Stomach smooth muscle (tissue), 2 donors: ENCODE results near the gene RUNX2.

Source experiments
- H3K27ac ChIP-seq: one replicate; pipeline ENCODE4 v1.7.0; 2013; ENCODE audit warnings: mild to moderate bottlenecking, low read length, inconsistent platforms
- H3K27me3 ChIP-seq, 2 donors: one replicate each; pipeline ENCODE4 v1.7.0; 2013; ENCODE audit warnings: low read length in 2 of 2; ENCODE audit not compliant: insufficient read depth in 2 of 2, control insufficient read depth in 1 of 2
- H3K36me3 ChIP-seq, 2 donors: one replicate each; pipeline ENCODE4 v1.7.0; 2013; ENCODE audit warnings: low read length in 2 of 2; ENCODE audit not compliant: control insufficient read depth in 2 of 2, insufficient read depth in 2 of 2
- H3K4me1 ChIP-seq: one replicate; pipeline ENCODE4 v1.7.0; 2013; ENCODE audit warnings: low read length; ENCODE audit not compliant: control insufficient read depth, insufficient read depth
- H3K4me3 ChIP-seq, 2 donors: one replicate each; pipeline ENCODE4 v1.7.0; 2013; ENCODE audit warnings: low read length in 2 of 2
- H3K9ac ChIP-seq, 2 donors: one replicate each; pipeline ENCODE4 v1.7.0; 2013; ENCODE audit warnings: low read length in 2 of 2, mild to moderate bottlenecking in 1 of 2
- H3K9me3 ChIP-seq, 2 donors: one replicate each; pipeline ENCODE4 v1.7.0; 2013; ENCODE audit warnings: low read length in 2 of 2; ENCODE audit not compliant: control insufficient read depth in 2 of 2
- donor health status: healthy.
- donor health status: Pancreatic carcinoma.

Gene RUNX2

DNA sequence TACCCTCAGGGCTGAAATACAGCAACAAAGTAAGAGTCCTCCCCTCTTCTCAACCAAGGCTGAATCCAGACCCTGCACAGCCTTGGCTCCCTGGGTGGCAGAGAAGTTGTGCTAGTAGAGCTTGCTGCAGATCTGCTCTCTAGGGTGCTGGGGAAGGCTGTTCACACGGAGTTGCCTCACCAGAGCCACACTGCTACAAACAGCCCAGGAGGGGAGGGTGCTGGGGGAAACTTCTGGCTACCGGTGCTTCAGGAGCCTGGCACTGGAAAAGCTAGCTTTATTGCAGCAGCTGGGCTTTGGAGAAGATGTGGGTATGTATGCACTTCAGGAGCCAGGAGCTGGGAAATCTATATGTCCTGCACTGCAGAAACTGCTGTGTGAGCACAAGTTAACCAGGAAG lies 87.2 kb downstream of the RUNX2 start:
- no peak overlapping the region for H3K27ac ChIP-seq
- peaks cover 19 to 36% of the 10 kb centered on the region in 2 donors for H3K27me3 ChIP-seq
- no peaks in the 10 kb centered on the region for H3K36me3 ChIP-seq
- no peaks in the 10 kb centered on the region for H3K9me3 ChIP-seq
- H3K4me3 ChIP-seq = no peak overlapping the region
- H3K9ac ChIP-seq = no peak overlapping the region
- H3K4me1 ChIP-seq = peaks cover 9% of the 10 kb centered on the region

GRCh38 chr6:45415788-45416518 lies 87.8 kb downstream of the RUNX2 start:
- Histone ChIP-seq H3K4me1 (peaks cover 9% of the 10 kb centered on the region), H3K27me3 (peaks cover 25 to 43% of the 10 kb centered on the region in 2 donors), H3K4me3 (no peak overlapping the region), H3K9me3 (no peaks in the 10 kb centered on the region), H3K9ac (no peak overlapping the region), H3K36me3 (no peaks in the 10 kb centered on the region), H3K27ac (no peak overlapping the region)

- H3K4me3 ChIP-seq = no peak overlapping the region
- peaks cover 15% of the 10 kb centered on the region for H3K4me1 ChIP-seq
- no peaks in the 10 kb centered on the region for H3K36me3 ChIP-seq
- H3K9ac ChIP-seq = no peak overlapping the region
- no peak overlapping the region for H3K27ac ChIP-seq
- H3K27me3 ChIP-seq = peaks cover 32 to 48% of the 10 kb centered on the region in 2 donors
- no peaks in the 10 kb centered on the region for H3K9me3 ChIP-seq
These were observed 88.6 kb downstream of the RUNX2 start for GRCh38 chr6:45416700-45417099.

GRCh38 chr6:45417436-45417835 lies 89.3 kb downstream of the RUNX2 start:
- Histone ChIP-seq H3K4me3 (no peak overlapping the region), H3K9me3 (no peaks in the 10 kb centered on the region), H3K27me3 (peaks cover 32 to 49% of the 10 kb centered on the region in 2 donors), H3K27ac (no peak overlapping the region), H3K4me1 (peaks cover 20% of the 10 kb centered on the region), H3K9ac (no peak overlapping the region), H3K36me3 (no peaks in the 10 kb centered on the region)

- H3K36me3 ChIP-seq = no peaks in the 10 kb centered on the region
- H3K4me3 ChIP-seq = peak overlapping the region; percentile 38 to 58
- peaks cover 31% of the 10 kb centered on the region for H3K4me1 ChIP-seq
- H3K27me3 ChIP-seq = peaks cover 38 to 68% of the 10 kb centered on the region in 2 donors
- no peaks in the 10 kb centered on the region for H3K9me3 ChIP-seq
- H3K27ac ChIP-seq = no peak overlapping the region
- H3K9ac ChIP-seq = no peak overlapping the region
These were observed 91.5 kb downstream of the RUNX2 start for GRCh38 chr6:45419571-45420082.

DNA sequence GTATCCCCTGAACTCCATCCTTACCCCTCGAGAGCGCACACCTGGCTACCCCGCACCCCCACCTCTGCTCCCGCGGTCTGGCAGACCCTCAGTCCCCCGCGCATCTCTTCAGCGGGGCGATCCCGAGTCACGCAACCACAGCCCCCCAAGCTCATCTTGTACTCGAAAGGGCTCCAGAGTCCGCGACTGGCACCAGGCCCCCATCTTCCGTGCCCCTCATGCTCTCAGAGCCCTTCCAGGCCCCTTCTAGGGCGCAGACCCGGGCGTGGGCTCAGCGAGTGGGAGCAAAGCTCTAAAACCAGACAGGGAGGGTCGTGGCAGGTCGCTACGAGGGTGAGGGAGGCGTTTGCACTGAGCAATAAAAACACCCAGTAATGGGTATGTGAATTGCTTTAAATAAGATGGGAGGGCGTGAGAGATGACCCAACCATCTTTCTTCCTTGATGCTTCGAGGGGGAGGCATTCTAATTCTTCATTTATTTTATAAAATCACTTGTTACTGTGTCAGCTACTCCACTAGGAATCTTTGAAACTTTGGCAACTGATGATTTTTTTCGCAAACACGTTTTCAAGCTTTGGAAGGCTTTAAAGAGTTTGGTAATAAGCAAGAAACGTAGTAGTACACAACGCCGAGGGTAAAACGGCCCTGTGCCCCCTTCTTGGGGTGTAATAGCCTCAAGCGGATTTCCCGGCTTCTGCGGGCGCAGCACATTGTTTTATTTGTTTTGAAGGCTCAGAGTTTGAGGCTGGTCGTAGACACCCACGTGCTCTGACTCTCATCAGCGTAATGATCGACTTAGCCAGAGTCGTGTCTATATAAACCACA lies 92.2 kb downstream of the RUNX2 start:
- peak overlapping the region in 1 of 2 donors; percentile 17 for H3K9ac ChIP-seq
- H3K27ac ChIP-seq = no peak overlapping the region
- peak overlapping the region; percentile 38 to 58 for H3K4me3 ChIP-seq

GRCh38 chr6:45420909-45421708 lies 93.0 kb downstream of the RUNX2 start:
- no peaks in the 10 kb centered on the region for H3K9me3 ChIP-seq
- H3K9ac ChIP-seq = peak overlapping the region in 1 of 2 donors; percentile 44
- no peaks in the 10 kb centered on the region for H3K36me3 ChIP-seq
- peak overlapping the region; percentile 60 to 74 for H3K4me3 ChIP-seq
- H3K27ac ChIP-seq = no peak overlapping the region
- peaks cover 31% of the 10 kb centered on the region for H3K4me1 ChIP-seq
- peaks cover 31 to 61% of the 10 kb centered on the region in 2 donors for H3K27me3 ChIP-seq

More for the DNA sequence above, 92.2 kb downstream of the RUNX2 start:
- Histone ChIP-seq H3K27me3 (peaks cover 37 to 64% of the 10 kb centered on the region in 2 donors), H3K9me3 (no peaks in the 10 kb centered on the region), H3K36me3 (no peaks in the 10 kb centered on the region), H3K4me1 (peaks cover 31% of the 10 kb centered on the region)

GRCh38 chr6:45421709-45422502 lies 93.8 kb downstream of the RUNX2 start:
- H3K4me1 ChIP-seq = peaks cover 31% of the 10 kb centered on the region
- H3K9ac ChIP-seq = peak overlapping the region in 1 of 2 donors; percentile 44
- peaks cover 31 to 60% of the 10 kb centered on the region in 2 donors for H3K27me3 ChIP-seq
- H3K4me3 ChIP-seq = peak overlapping the region; percentile 67 to 74
- H3K27ac ChIP-seq = no peak overlapping the region
- H3K9me3 ChIP-seq = no peaks in the 10 kb centered on the region
- H3K36me3 ChIP-seq = no peaks in the 10 kb centered on the region

GRCh38 chr6:45422503-45423110 lies 94.5 kb downstream of the RUNX2 start:
- no peaks in the 10 kb centered on the region for H3K9me3 ChIP-seq
- peak overlapping the region; percentile 67 to 74 for H3K4me3 ChIP-seq
- no peaks in the 10 kb centered on the region for H3K36me3 ChIP-seq
- no peak overlapping the region for H3K27ac ChIP-seq
- peaks cover 31% of the 10 kb centered on the region for H3K4me1 ChIP-seq
- peak overlapping the region in 1 of 2 donors; percentile 70 for H3K9ac ChIP-seq
- H3K27me3 ChIP-seq = peaks cover 31 to 57% of the 10 kb centered on the region in 2 donors
